Measurements from ENCODE around the gene JAG1.
A peak's percentile ranks its signal among the peaks of the same experiment; 100 is the strongest.

Gene JAG1

GRCh38 chr20:10671919-10672623 lies 1.7 kb downstream of the JAG1 start:
- H3K4me2 ChIP-seq (ENCODE audit: insufficient read depth, low read length, poor library complexity, severe bottlenecking): peak overlapping the region; percentile 95
- peak overlapping the region; percentile 99 for H2BK5ac ChIP-seq (ENCODE audit: low read length)
- peaks cover 17% of the 10 kb centered on the region for H3K79me1 ChIP-seq (ENCODE audit: low read depth, low read length)
- no CpG with 5 or more reads among the region's 42 CpGs for WGBS, 2 donors (ENCODE audit: extremely low coverage in 2 of 2, insufficient read length in 2 of 2, insufficient replicate concordance in 1 of 2)
- H2BK12ac ChIP-seq (ENCODE audit: low read length): no peak overlapping the region
- H3K27me3 ChIP-seq (ENCODE audit: control insufficient read depth in 3 of 3, insufficient read depth in 3 of 3, low read depth in 1 of 3, low read length in 3 of 3): no peaks in the 10 kb centered on the region
- peak overlapping the region; percentile 100 for H3K18ac ChIP-seq (ENCODE audit: low read length)
- H3K4ac ChIP-seq (ENCODE audit: low read length): peak overlapping the region; percentile 4
- H2BK120ac ChIP-seq (ENCODE audit: low read depth, low read length): no peak overlapping the region
- peaks cover 14 to 26% of the 10 kb centered on the region in 2 donors for H3K36me3 ChIP-seq (replicated peaks in 1 of 2; ENCODE audit: control insufficient read depth in 2 of 2, insufficient read depth in 2 of 2, low read length in 2 of 2)
- DNase-seq (ENCODE audit: low spot score): no peak
- peak overlapping the region; percentile 42 for H3K27ac ChIP-seq (replicated peaks; ENCODE audit: low read length)
- peak overlapping the region; percentile 99 for H3K14ac ChIP-seq (ENCODE audit: low read length)
- no peak overlapping the region for H4K8ac ChIP-seq (ENCODE audit: low read depth, low read length)
- peak overlapping the region; percentile 87 for H3K23ac ChIP-seq (ENCODE audit: low read depth, low read length, poor library complexity)
- H3K4me3 ChIP-seq (ENCODE audit: low read length in 2 of 2): peak overlapping the region; percentile 83 to 99
- H3K9me3 ChIP-seq (replicated peaks in 1 of 2; ENCODE audit: control insufficient read depth in 2 of 2, insufficient read depth in 1 of 2, low read depth in 1 of 2, low read length in 2 of 2): no peaks in the 10 kb centered on the region
- peak overlapping the region; percentile 98 for H2AFZ ChIP-seq (ENCODE audit: low read length)
- peak overlapping the region; percentile 17 for H4K91ac ChIP-seq (ENCODE audit: low read depth, low read length, poor library complexity)
- peak overlapping the region; percentile 51 for H2AK5ac ChIP-seq (ENCODE audit: low read depth, low read length)
- H3K9ac ChIP-seq (ENCODE audit: low read depth, low read length, poor library complexity): peak overlapping the region; percentile 99
- H3K4me1 ChIP-seq (ENCODE audit: control insufficient read depth in 2 of 2, insufficient read depth in 1 of 2, low read depth in 1 of 2, low read length in 2 of 2): peaks cover 25 to 40% of the 10 kb centered on the region in 2 donors
- H2BK15ac ChIP-seq (ENCODE audit: low read length): peak overlapping the region; percentile 80

GRCh38 chr20:10671221-10671918 lies 2.4 kb downstream of the JAG1 start:
- H3K27ac ChIP-seq (replicated peaks; ENCODE audit: low read length): no peak overlapping the region
- H3K23ac ChIP-seq (ENCODE audit: low read depth, low read length, poor library complexity): no peak overlapping the region
- peak overlapping the region; percentile 73 for H3K18ac ChIP-seq (ENCODE audit: low read length)
- H3K4me2 ChIP-seq (ENCODE audit: insufficient read depth, low read length, poor library complexity, severe bottlenecking): peak overlapping the region; percentile 95
- H4K91ac ChIP-seq (ENCODE audit: low read depth, low read length, poor library complexity): no peak overlapping the region
- peaks cover 16 to 32% of the 10 kb centered on the region in 2 donors for H3K36me3 ChIP-seq (replicated peaks in 1 of 2; ENCODE audit: control insufficient read depth in 2 of 2, insufficient read depth in 2 of 2, low read length in 2 of 2)
- peak overlapping the region; percentile 98 for H2AFZ ChIP-seq (ENCODE audit: low read length)
- H3K4ac ChIP-seq (ENCODE audit: low read length): no peak overlapping the region
- H3K9me3 ChIP-seq (replicated peaks in 1 of 2; ENCODE audit: control insufficient read depth in 2 of 2, insufficient read depth in 1 of 2, low read depth in 1 of 2, low read length in 2 of 2): no peaks in the 10 kb centered on the region
- no peak overlapping the region for H2BK120ac ChIP-seq (ENCODE audit: low read depth, low read length)
- no peak overlapping the region for H2BK12ac ChIP-seq (ENCODE audit: low read length)
- H4K8ac ChIP-seq (ENCODE audit: low read depth, low read length): no peak overlapping the region
- peak overlapping the region; percentile 89 for H3K9ac ChIP-seq (ENCODE audit: low read depth, low read length, poor library complexity)
- peak overlapping the region; percentile 99 for H2BK5ac ChIP-seq (ENCODE audit: low read length)
- H3K4me3 ChIP-seq (ENCODE audit: low read length in 2 of 2): peak overlapping the region; percentile 83 to 99
- no peak overlapping the region for H2BK15ac ChIP-seq (ENCODE audit: low read length)
- H2AK5ac ChIP-seq (ENCODE audit: low read depth, low read length): peak overlapping the region; percentile 51
- peaks cover 18% of the 10 kb centered on the region for H3K79me1 ChIP-seq (ENCODE audit: low read depth, low read length)
- no peak for DNase-seq (ENCODE audit: low spot score)
- H3K14ac ChIP-seq (ENCODE audit: low read length): no peak overlapping the region
- H3K4me1 ChIP-seq (ENCODE audit: control insufficient read depth in 2 of 2, insufficient read depth in 1 of 2, low read depth in 1 of 2, low read length in 2 of 2): peaks cover 32 to 47% of the 10 kb centered on the region in 2 donors
- H3K27me3 ChIP-seq (ENCODE audit: control insufficient read depth in 3 of 3, insufficient read depth in 3 of 3, low read depth in 1 of 3, low read length in 3 of 3): no peaks in the 10 kb centered on the region
- no CpG with 5 or more reads among the region's 13 CpGs for WGBS, 2 donors (ENCODE audit: extremely low coverage in 2 of 2, insufficient read length in 2 of 2, insufficient replicate concordance in 1 of 2)

GRCh38 chr20:10670501-10671220 lies 3.1 kb downstream of the JAG1 start:
- H3K4me1 ChIP-seq (ENCODE audit: control insufficient read depth in 2 of 2, insufficient read depth in 1 of 2, low read depth in 1 of 2, low read length in 2 of 2): peaks cover 38 to 54% of the 10 kb centered on the region in 2 donors

More at GRCh38 chr20:10670501-10671220, 3.1 kb downstream of the JAG1 start:
- Histone ChIP-seq H2BK12ac (ENCODE audit: low read length) (no peak overlapping the region), H2BK15ac (ENCODE audit: low read length) (no peak overlapping the region), H2BK5ac (ENCODE audit: low read length) (no peak overlapping the region), H3K9me3 (replicated peaks in 1 of 2; ENCODE audit: control insufficient read depth in 2 of 2, insufficient read depth in 1 of 2, low read depth in 1 of 2, low read length in 2 of 2) (no peaks in the 10 kb centered on the region), H4K91ac (ENCODE audit: low read depth, low read length, poor library complexity) (no peak overlapping the region), H3K9ac (ENCODE audit: low read depth, low read length, poor library complexity) (no peak overlapping the region), H2BK120ac (ENCODE audit: low read depth, low read length) (no peak overlapping the region), H3K4me2 (ENCODE audit: insufficient read depth, low read length, poor library complexity, severe bottlenecking) (peak overlapping the region; percentile 95), H2AFZ (ENCODE audit: low read length) (peak overlapping the region; percentile 12), H3K4ac (ENCODE audit: low read length) (no peak overlapping the region), H4K8ac (ENCODE audit: low read depth, low read length) (no peak overlapping the region), H3K36me3 (replicated peaks in 1 of 2; ENCODE audit: control insufficient read depth in 2 of 2, insufficient read depth in 2 of 2, low read length in 2 of 2) (peaks cover 23 to 36% of the 10 kb centered on the region in 2 donors), H3K4me3 (ENCODE audit: low read length in 2 of 2) (peak overlapping the region; percentile 83 to 99), H3K27me3 (ENCODE audit: control insufficient read depth in 3 of 3, insufficient read depth in 3 of 3, low read depth in 1 of 3, low read length in 3 of 3) (no peaks in the 10 kb centered on the region), H3K79me1 (ENCODE audit: low read depth, low read length) (peaks cover 18% of the 10 kb centered on the region), H2AK5ac (ENCODE audit: low read depth, low read length) (no peak overlapping the region), H3K14ac (ENCODE audit: low read length) (no peak overlapping the region), H3K27ac (replicated peaks; ENCODE audit: low read length) (no peak overlapping the region), H3K23ac (ENCODE audit: low read depth, low read length, poor library complexity) (no peak overlapping the region), H3K18ac (ENCODE audit: low read length) (no peak overlapping the region)
- no peak for DNase-seq (ENCODE audit: low spot score)
- WGBS, 2 donors (ENCODE audit: extremely low coverage in 2 of 2, insufficient read length in 2 of 2, insufficient replicate concordance in 1 of 2): no CpG with 5 or more reads among the region's 18 CpGs

Data from neuronal stem cell (in vitro differentiated cells).